ENCODE measurements around the gene AUTS2. TPM values are rescaled to one million over a fixed set of nuclear protein-coding genes. Genes with fewer than 3 reads are reported as not detected.

AUTS2 gene
- total RNA-seq, 4 donors from 2014 or later = 14.9 to 27.2 (median 17.5) TPM

GRCh38 chr7:69657331-69657730 lies 59.1 kb downstream of the AUTS2 start:
- intact Hi-C loops (cut with DNase I) = no loop called here
- DNase-seq = no peak
- Histone ChIP-seq H3K27me3 (no peaks in the 10 kb centered on the region), H3K4me1 (peaks cover 30 to 34% of the 10 kb centered on the region in 2 donors), H3K9me3 (no peaks in the 10 kb centered on the region), H3K4me3 (replicated peaks in 1 of 3) (no peak overlapping the region), H3K36me3 (no peaks in the 10 kb centered on the region), H3K27ac (no peak overlapping the region)
- WGBS, 2 donors = 82 to 89% methylated on average over 4 of the region's 4 CpGs
- TF ChIP-seq CTCF (IDR thresholded peaks at IDR 0.05) (no peak), POLR2A (IDR thresholded peaks at IDR 0.05) (no peak)

GRCh38 chr7:69657985-69658384 lies 59.7 kb downstream of the AUTS2 start:
- H3K9me3 ChIP-seq = no peaks in the 10 kb centered on the region
- 94% methylated on average over 3 of the region's 3 CpGs for WGBS, 2 donors
- H3K27me3 ChIP-seq = no peaks in the 10 kb centered on the region
- no peak for DNase-seq
- H3K36me3 ChIP-seq = no peaks in the 10 kb centered on the region
- intact Hi-C loops (cut with DNase I) = no loop called here
- H3K27ac ChIP-seq = no peak overlapping the region
- TF ChIP-seq POLR2A (IDR thresholded peaks at IDR 0.05) (no peak), CTCF (IDR thresholded peaks at IDR 0.05) (no peak)
- peaks cover 25 to 28% of the 10 kb centered on the region in 2 donors for H3K4me1 ChIP-seq
- H3K4me3 ChIP-seq (replicated peaks in 1 of 3) = no peak overlapping the region

GRCh38 chr7:69659983-69660382 lies 61.7 kb downstream of the AUTS2 start:
- H3K27me3 ChIP-seq = no peaks in the 10 kb centered on the region
- no peak for DNase-seq
- intact Hi-C loops (cut with DNase I) = no loop called here
- H3K4me1 ChIP-seq = peaks cover 6 to 10% of the 10 kb centered on the region in 2 donors
- no peaks in the 10 kb centered on the region for H3K9me3 ChIP-seq
- H3K36me3 ChIP-seq = no peaks in the 10 kb centered on the region
- TF ChIP-seq CTCF (IDR thresholded peaks at IDR 0.05) (no peak), POLR2A (IDR thresholded peaks at IDR 0.05) (no peak)
- WGBS, 2 donors = 66 to 69% methylated on average over 2 of the region's 2 CpGs
- no peak overlapping the region for H3K27ac ChIP-seq
- H3K4me3 ChIP-seq (replicated peaks in 1 of 3) = no peak overlapping the region

GRCh38 chr7:69661342-69661741 lies 63.1 kb downstream of the AUTS2 start:
- Histone ChIP-seq H3K36me3 (no peaks in the 10 kb centered on the region), H3K9me3 (no peaks in the 10 kb centered on the region), H3K4me3 (replicated peaks in 1 of 3) (no peak overlapping the region), H3K27ac (no peak overlapping the region), H3K27me3 (no peaks in the 10 kb centered on the region), H3K4me1 (no peaks in the 10 kb centered on the region)
- TF ChIP-seq CTCF (IDR thresholded peaks at IDR 0.05) (no peak), POLR2A (IDR thresholded peaks at IDR 0.05) (no peak)
- intact Hi-C loops (cut with DNase I) = no loop called here
- no peak for DNase-seq
- 83 to 85% methylated on average over 3 of the region's 3 CpGs for WGBS, 2 donors

- TF ChIP-seq POLR2A (IDR thresholded peaks at IDR 0.05) = no peak
- TF ChIP-seq CTCF (IDR thresholded peaks at IDR 0.05) = no peak
- Histone ChIP-seq H3K9me3 (no peaks in the 10 kb centered on the region), H3K27me3 (no peaks in the 10 kb centered on the region), H3K4me3 (replicated peaks in 1 of 3) (no peak overlapping the region), H3K36me3 (no peaks in the 10 kb centered on the region), H3K27ac (no peak overlapping the region), H3K4me1 (no peaks in the 10 kb centered on the region)
- WGBS, 2 donors = 87 to 91% methylated on average over 5 of the region's 5 CpGs
- no peak for DNase-seq
- intact Hi-C loops (cut with DNase I) = no loop called here
Measured at GRCh38 chr7:69663911-69664832, 65.9 kb downstream of the AUTS2 start.

Data from thyroid gland (tissue), 4 donors.